ENCODE measurements around the gene LECT2.

Gene LECT2

DNA sequence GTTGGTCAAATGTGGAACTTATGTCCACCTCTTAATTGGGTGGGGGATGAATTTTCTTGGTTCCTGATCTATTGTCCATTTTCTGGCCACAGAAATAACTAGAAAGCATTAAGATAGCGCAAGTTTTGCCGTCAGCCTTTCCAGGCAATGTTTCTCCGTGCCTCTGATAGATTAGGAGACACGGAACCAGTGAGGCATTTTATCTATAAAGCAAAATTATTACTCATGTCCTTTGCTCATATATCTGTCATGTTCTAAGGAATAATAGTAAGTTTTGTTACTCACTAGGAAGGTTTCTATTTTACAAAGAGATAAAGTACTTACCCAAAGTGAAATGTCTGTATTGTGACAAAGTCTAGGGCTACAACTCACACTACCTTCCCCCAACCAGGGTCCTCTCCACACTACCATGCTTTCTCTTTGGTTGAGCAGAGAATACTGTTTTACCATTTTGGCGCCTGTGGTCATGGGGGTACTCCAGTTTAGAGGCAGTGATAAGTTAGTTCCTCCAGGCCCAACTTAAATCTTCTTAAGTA, 39.2 kb downstream of the LECT2 start:
- no peak overlapping the region for H3K27ac ChIP-seq (ENCODE audit: low read depth in 2 of 2, low read length in 2 of 2)
- no peaks in the 10 kb centered on the region for H3K4me1 ChIP-seq (ENCODE audit: control insufficient read depth in 2 of 2, insufficient read depth in 2 of 2, low read length in 2 of 2)
- no peak overlapping the region for H3K9ac ChIP-seq (ENCODE audit: low read depth in 1 of 2, low read length in 2 of 2)
- H3K36me3 ChIP-seq (ENCODE audit: control insufficient read depth in 2 of 2, insufficient read depth in 2 of 2, low read length in 2 of 2): no peaks in the 10 kb centered on the region
- no peak overlapping the region for H3K4me3 ChIP-seq (ENCODE audit: low read length in 2 of 2)
- H3K27me3 ChIP-seq (ENCODE audit: control insufficient read depth in 2 of 2, insufficient read depth in 2 of 2, low read length in 2 of 2): peaks cover 12 to 15% of the 10 kb centered on the region in 2 donors
- no peaks in the 10 kb centered on the region for H3K9me3 ChIP-seq (ENCODE audit: control insufficient read depth in 2 of 2, low read length in 2 of 2)

DNA sequence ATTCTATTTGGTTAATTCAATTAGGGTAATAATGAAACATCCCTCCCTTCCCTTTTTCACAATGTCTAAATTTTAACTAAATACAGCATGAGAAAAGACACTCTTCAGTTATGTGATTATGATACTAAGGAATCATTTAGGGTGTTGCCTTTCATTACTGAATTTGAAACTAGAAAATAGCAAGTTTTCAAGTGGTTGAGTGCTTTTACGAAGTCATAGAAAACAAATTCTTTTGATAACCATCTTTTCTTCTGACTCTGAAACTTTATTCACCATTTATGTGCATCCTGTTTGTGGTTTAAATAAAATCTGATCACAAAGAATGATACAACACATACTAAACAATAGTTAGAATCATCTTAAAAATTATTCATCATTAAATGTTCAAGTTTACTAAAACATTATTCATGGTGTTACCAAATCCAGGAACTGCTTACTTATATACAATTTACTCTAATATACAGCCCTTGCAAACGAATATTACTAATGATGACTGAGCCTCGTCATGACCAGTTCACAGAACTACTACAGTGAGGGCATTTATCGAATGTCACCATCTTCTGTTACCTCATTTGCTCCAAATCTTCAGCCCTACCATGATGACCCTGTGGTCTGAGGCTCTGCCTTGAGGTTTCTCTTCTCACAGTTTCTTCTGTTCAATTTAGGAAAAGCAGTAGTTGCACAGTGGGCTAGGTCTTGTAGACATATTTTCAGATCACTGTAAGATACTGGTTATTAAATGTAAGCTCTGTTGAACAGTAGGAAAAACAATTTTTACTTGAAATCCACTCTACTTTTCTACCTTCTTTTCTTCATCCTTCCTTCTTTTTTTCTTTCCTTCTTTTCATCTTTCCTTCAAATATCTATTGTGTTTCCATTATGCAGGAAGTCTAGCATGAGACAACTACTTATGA, 40.8 kb downstream of the LECT2 start:
- Histone ChIP-seq H3K9me3 (ENCODE audit: control insufficient read depth in 2 of 2, low read length in 2 of 2) (no peaks in the 10 kb centered on the region), H3K27me3 (ENCODE audit: control insufficient read depth in 2 of 2, insufficient read depth in 2 of 2, low read length in 2 of 2) (peaks cover 15 to 18% of the 10 kb centered on the region in 2 donors), H3K27ac (ENCODE audit: low read depth in 2 of 2, low read length in 2 of 2) (no peak overlapping the region), H3K36me3 (ENCODE audit: control insufficient read depth in 2 of 2, insufficient read depth in 2 of 2, low read length in 2 of 2) (no peaks in the 10 kb centered on the region), H3K9ac (ENCODE audit: low read depth in 1 of 2, low read length in 2 of 2) (no peak overlapping the region), H3K4me3 (ENCODE audit: low read length in 2 of 2) (no peak overlapping the region), H3K4me1 (ENCODE audit: control insufficient read depth in 2 of 2, insufficient read depth in 2 of 2, low read length in 2 of 2) (no peaks in the 10 kb centered on the region)

DNA sequence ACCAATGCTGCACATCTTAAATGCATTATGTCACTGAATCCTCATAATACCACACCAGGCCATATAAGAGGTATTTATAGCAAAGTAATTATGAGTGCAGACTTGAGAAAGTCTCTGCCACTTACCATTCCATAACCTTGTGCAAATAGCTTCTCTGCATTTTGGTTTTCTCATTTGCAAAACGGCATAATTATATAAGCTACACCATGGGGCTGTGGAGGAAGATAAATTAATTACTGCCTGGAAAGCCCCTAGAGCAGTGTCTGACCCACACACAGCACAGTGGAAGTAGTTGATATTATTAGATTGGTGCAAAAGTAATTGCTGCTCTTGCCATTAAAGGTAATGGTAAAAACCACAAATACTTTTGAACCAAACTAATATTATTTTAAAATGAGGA, 49.6 kb downstream of the LECT2 start:
- Histone ChIP-seq H3K27ac (ENCODE audit: low read depth in 2 of 2, low read length in 2 of 2) (no peak overlapping the region), H3K36me3 (ENCODE audit: control insufficient read depth in 2 of 2, insufficient read depth in 2 of 2, low read length in 2 of 2) (no peaks in the 10 kb centered on the region), H3K4me3 (ENCODE audit: low read length in 2 of 2) (no peak overlapping the region), H3K9ac (ENCODE audit: low read depth in 1 of 2, low read length in 2 of 2) (no peak overlapping the region), H3K27me3 (ENCODE audit: control insufficient read depth in 2 of 2, insufficient read depth in 2 of 2, low read length in 2 of 2) (peaks cover 0 to 11% of the 10 kb centered on the region in 2 donors), H3K4me1 (ENCODE audit: control insufficient read depth in 2 of 2, insufficient read depth in 2 of 2, low read length in 2 of 2) (no peaks in the 10 kb centered on the region), H3K9me3 (ENCODE audit: control insufficient read depth in 2 of 2, low read length in 2 of 2) (no peaks in the 10 kb centered on the region)

DNA sequence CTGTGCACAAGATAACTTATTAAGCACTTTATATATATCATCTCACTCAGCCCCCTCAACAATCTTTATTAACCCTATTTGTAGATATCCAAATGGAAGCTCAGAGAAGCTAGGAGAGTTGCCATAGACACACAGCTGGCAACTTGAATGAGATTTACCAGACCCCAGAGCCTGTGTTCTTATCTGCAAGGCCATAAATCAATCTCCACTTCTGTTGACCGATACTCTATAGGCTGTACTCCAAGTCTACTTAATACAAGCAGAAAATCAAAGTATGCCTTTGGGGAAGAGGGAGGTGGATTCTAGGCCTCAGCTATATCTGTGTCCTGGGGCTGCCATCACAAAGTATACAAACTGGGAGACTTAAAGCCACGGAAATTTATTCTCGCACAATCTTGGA, 53.1 kb downstream of the LECT2 start:
- no peak overlapping the region for H3K27ac ChIP-seq (ENCODE audit: low read depth in 2 of 2, low read length in 2 of 2)
- H3K4me3 ChIP-seq (ENCODE audit: low read length in 2 of 2): no peak overlapping the region
- H3K9me3 ChIP-seq (ENCODE audit: control insufficient read depth in 2 of 2, low read length in 2 of 2): no peaks in the 10 kb centered on the region
- no peak overlapping the region for H3K9ac ChIP-seq (ENCODE audit: low read depth in 1 of 2, low read length in 2 of 2)
- H3K4me1 ChIP-seq (ENCODE audit: control insufficient read depth in 2 of 2, insufficient read depth in 2 of 2, low read length in 2 of 2): no peaks in the 10 kb centered on the region
- H3K36me3 ChIP-seq (ENCODE audit: control insufficient read depth in 2 of 2, insufficient read depth in 2 of 2, low read length in 2 of 2): no peaks in the 10 kb centered on the region
- peaks cover 3 to 6% of the 10 kb centered on the region in 2 donors for H3K27me3 ChIP-seq (ENCODE audit: control insufficient read depth in 2 of 2, insufficient read depth in 2 of 2, low read length in 2 of 2)

DNA sequence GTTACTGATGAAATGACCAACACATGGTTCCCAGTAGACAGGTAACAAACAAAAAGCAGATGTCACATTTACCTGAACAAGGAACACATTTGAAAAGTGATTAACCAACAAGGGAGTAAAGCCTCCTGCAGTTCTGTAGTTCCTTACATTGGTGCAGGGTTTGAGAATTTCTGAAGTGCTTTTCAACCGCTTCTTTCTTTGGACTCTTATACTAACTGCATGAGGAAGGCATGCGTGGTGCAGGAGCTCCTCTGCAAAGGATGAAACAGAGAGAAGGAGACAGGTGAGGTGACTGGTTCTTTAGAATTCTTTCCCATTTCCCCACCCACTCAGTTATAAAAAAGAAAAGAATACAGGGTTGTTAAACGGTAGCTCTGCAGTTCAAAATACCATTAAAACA, 54.5 kb downstream of the LECT2 start:
- Histone ChIP-seq H3K9me3 (ENCODE audit: control insufficient read depth in 2 of 2, low read length in 2 of 2) (no peaks in the 10 kb centered on the region), H3K9ac (ENCODE audit: low read depth in 1 of 2, low read length in 2 of 2) (no peak overlapping the region), H3K4me3 (ENCODE audit: low read length in 2 of 2) (no peak overlapping the region), H3K27me3 (ENCODE audit: control insufficient read depth in 2 of 2, insufficient read depth in 2 of 2, low read length in 2 of 2) (peaks cover 3 to 6% of the 10 kb centered on the region in 2 donors), H3K27ac (ENCODE audit: low read depth in 2 of 2, low read length in 2 of 2) (no peak overlapping the region), H3K4me1 (ENCODE audit: control insufficient read depth in 2 of 2, insufficient read depth in 2 of 2, low read length in 2 of 2) (no peaks in the 10 kb centered on the region), H3K36me3 (ENCODE audit: control insufficient read depth in 2 of 2, insufficient read depth in 2 of 2, low read length in 2 of 2) (no peaks in the 10 kb centered on the region)

DNA sequence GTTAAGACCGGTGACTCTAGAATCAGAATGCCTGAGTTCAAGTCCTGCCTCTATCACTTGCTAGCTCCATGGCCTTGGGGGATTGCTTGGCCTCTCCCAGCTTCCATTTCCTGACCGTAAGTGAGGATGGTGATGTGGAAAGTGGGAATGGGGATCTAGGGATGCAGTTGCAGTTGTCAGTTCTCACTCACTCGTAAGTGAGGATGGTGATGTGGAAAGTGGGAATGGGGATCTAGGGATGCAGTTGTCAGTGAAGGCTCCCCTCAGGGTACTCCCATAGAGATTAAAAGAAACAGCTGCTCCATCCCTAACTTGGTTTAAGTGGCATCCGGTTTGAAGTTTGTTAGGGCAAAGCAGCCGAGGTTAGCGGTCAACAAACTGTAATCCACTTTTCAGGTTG, 56.1 kb downstream of the LECT2 start:
- Histone ChIP-seq H3K27me3 (ENCODE audit: control insufficient read depth in 2 of 2, insufficient read depth in 2 of 2, low read length in 2 of 2) (peaks cover 3 to 6% of the 10 kb centered on the region in 2 donors), H3K4me3 (ENCODE audit: low read length in 2 of 2) (no peak overlapping the region), H3K27ac (ENCODE audit: low read depth in 2 of 2, low read length in 2 of 2) (no peak overlapping the region), H3K4me1 (ENCODE audit: control insufficient read depth in 2 of 2, insufficient read depth in 2 of 2, low read length in 2 of 2) (no peaks in the 10 kb centered on the region), H3K9ac (ENCODE audit: low read depth in 1 of 2, low read length in 2 of 2) (no peak overlapping the region), H3K9me3 (ENCODE audit: control insufficient read depth in 2 of 2, low read length in 2 of 2) (no peaks in the 10 kb centered on the region), H3K36me3 (ENCODE audit: control insufficient read depth in 2 of 2, insufficient read depth in 2 of 2, low read length in 2 of 2) (no peaks in the 10 kb centered on the region)
